IgD-negative memory B cell (primary cell): Measurements from ENCODE around the gene TMED8. TPM values are rescaled to one million over a fixed set of nuclear protein-coding genes. Genes with fewer than 3 reads are reported as not detected.
"Not testable (repeated sequence)": the region's sequence is repeated elsewhere in the genome, so short reads cannot be mapped to it uniquely, and the experiment has no call there.

Experiments
- H3K27ac Mint-ChIP-seq, 3 donors: one replicate each; pipeline ENCODE4 v1.8.0; 2020 to 2022; ENCODE audit warnings: mild to moderate bottlenecking in 3 of 3, mixed read lengths in 3 of 3, moderate library complexity in 1 of 3
- H3K27me3 Mint-ChIP-seq: one replicate; pipeline ENCODE4 v1.8.0; 2021; ENCODE audit warnings: mixed read lengths
- H3K36me3 Mint-ChIP-seq: one replicate; pipeline ENCODE4 v1.8.0; 2020; ENCODE audit warnings: mild to moderate bottlenecking, mixed read lengths
- H3K4me1 Mint-ChIP-seq, 3 donors: one replicate each; pipeline ENCODE4 v1.8.0; 2020 to 2022; ENCODE audit warnings: mixed read lengths in 3 of 3, mild to moderate bottlenecking in 1 of 3
- H3K4me3 Mint-ChIP-seq, 4 donors: one replicate each; pipeline ENCODE4 v1.8.0; 2020 to 2022; ENCODE audit warnings: mild to moderate bottlenecking in 4 of 4, mixed read lengths in 4 of 4, moderate library complexity in 3 of 4
- H3K9me3 Mint-ChIP-seq, 3 donors: one replicate each; pipeline ENCODE4 v1.8.0; 2020 to 2021; ENCODE audit warnings: mixed read lengths in 3 of 3, mild to moderate bottlenecking in 1 of 3
- polyA plus RNA-seq: library from polyadenylated mRNA; unstranded; fragments of 300-500 nt; fragmentation: Illumina TruSeq; gene quantifications from one replicate; pipeline ENCODE4 v1.2.3, GENCODE V29; 2021

TMED8 gene
- polyA plus RNA-seq, 1 donor from 2014 or later = 18.9 TPM

- Mint-ChIP-seq H3K27me3 (no peaks in the 10 kb centered on the region), H3K4me3 (no peak overlapping the region), H3K36me3 (peaks cover 11% of the 10 kb centered on the region), H3K9me3 (no peaks in the 10 kb centered on the region), H3K4me1 (peaks cover 4 to 10% (median 6%) of the 10 kb centered on the region in 3 donors), H3K27ac (no peak overlapping the region)
Observed at GRCh38 chr14:77343662-77344061, 33.2 kb downstream of the TMED8 start.

GRCh38 chr14:77342726-77343397 lies 34.0 kb downstream of the TMED8 start:
- Mint-ChIP-seq H3K9me3 (no peaks in the 10 kb centered on the region), H3K36me3 (peaks cover 11% of the 10 kb centered on the region), H3K4me3 (no peak overlapping the region), H3K27ac (peak overlapping the region in 1 of 3 donors; percentile 53), H3K4me1 (peaks cover 3 to 9% (median 5%) of the 10 kb centered on the region in 3 donors), H3K27me3 (no peaks in the 10 kb centered on the region)

- H3K27me3 Mint-ChIP-seq = no peaks in the 10 kb centered on the region
- peaks cover 0 to 4% (median 0%) of the 10 kb centered on the region in 3 donors for H3K4me1 Mint-ChIP-seq
- no peaks in the 10 kb centered on the region for H3K9me3 Mint-ChIP-seq
- H3K4me3 Mint-ChIP-seq = no peak overlapping the region
- no peak overlapping the region for H3K27ac Mint-ChIP-seq
- H3K36me3 Mint-ChIP-seq = peaks cover 8% of the 10 kb centered on the region
Observed at GRCh38 chr14:77340389-77340788, 36.5 kb downstream of the TMED8 start.

- H3K27me3 Mint-ChIP-seq = no peaks in the 10 kb centered on the region
- no peak overlapping the region for H3K4me3 Mint-ChIP-seq
- no peak overlapping the region for H3K27ac Mint-ChIP-seq
- no peaks in the 10 kb centered on the region for H3K9me3 Mint-ChIP-seq
- peaks cover 8% of the 10 kb centered on the region for H3K36me3 Mint-ChIP-seq
- peaks cover 0 to 4% (median 0%) of the 10 kb centered on the region in 3 donors for H3K4me1 Mint-ChIP-seq
Observed at GRCh38 chr14:77339407-77339806, 37.5 kb downstream of the TMED8 start.

- peaks cover 6% of the 10 kb centered on the region for H3K36me3 Mint-ChIP-seq
- no peaks in the 10 kb centered on the region for H3K4me1 Mint-ChIP-seq
- H3K4me3 Mint-ChIP-seq = no peak overlapping the region
- H3K9me3 Mint-ChIP-seq = no peaks in the 10 kb centered on the region
- H3K27me3 Mint-ChIP-seq = no peaks in the 10 kb centered on the region
- H3K27ac Mint-ChIP-seq = peak overlapping the region in 1 of 3 donors; percentile 59
Observed at GRCh38 chr14:77338302-77338701, 38.6 kb downstream of the TMED8 start.

- Mint-ChIP-seq H3K4me1 (no peaks in the 10 kb centered on the region), H3K27me3 (no peaks in the 10 kb centered on the region), H3K36me3 (peaks cover 6% of the 10 kb centered on the region), H3K4me3 (no peak overlapping the region), H3K9me3 (no peaks in the 10 kb centered on the region), H3K27ac (peak overlapping the region in 1 of 3 donors; percentile 59)
Observed at GRCh38 chr14:77337880-77338279, 39.0 kb downstream of the TMED8 start.

- H3K4me3 Mint-ChIP-seq, H3K4me1 Mint-ChIP-seq, H3K36me3 Mint-ChIP-seq, H3K27me3 Mint-ChIP-seq, H3K27ac Mint-ChIP-seq, H3K9me3 Mint-ChIP-seq: not testable (repeated sequence)
Observed at GRCh38 chr14:77337255-77337654, 39.6 kb downstream of the TMED8 start.

- Mint-ChIP-seq H3K27me3 (no peaks in the 10 kb centered on the region), H3K27ac (no peak overlapping the region), H3K9me3 (no peaks in the 10 kb centered on the region), H3K4me1 (no peaks in the 10 kb centered on the region), H3K4me3 (no peak overlapping the region), H3K36me3 (peaks cover 3% of the 10 kb centered on the region)
Observed at GRCh38 chr14:77335576-77335975, 41.3 kb downstream of the TMED8 start.

- no peak overlapping the region for H3K27ac Mint-ChIP-seq
- no peaks in the 10 kb centered on the region for H3K27me3 Mint-ChIP-seq
- H3K4me3 Mint-ChIP-seq = no peak overlapping the region
- H3K4me1 Mint-ChIP-seq = peaks cover 0 to 1% (median 0%) of the 10 kb centered on the region in 3 donors
- H3K36me3 Mint-ChIP-seq = no peaks in the 10 kb centered on the region
- no peaks in the 10 kb centered on the region for H3K9me3 Mint-ChIP-seq
Observed at GRCh38 chr14:77329872-77330271, 47.0 kb downstream of the TMED8 start.

GRCh38 chr14:77327111-77327510 lies 49.8 kb downstream of the TMED8 start:
- no peaks in the 10 kb centered on the region for H3K27me3 Mint-ChIP-seq
- H3K4me1 Mint-ChIP-seq = peaks cover 1 to 8% (median 2%) of the 10 kb centered on the region in 3 donors
- no peaks in the 10 kb centered on the region for H3K36me3 Mint-ChIP-seq
- peak overlapping the region in 1 of 4 donors; percentile 26 for H3K4me3 Mint-ChIP-seq
- no peaks in the 10 kb centered on the region for H3K9me3 Mint-ChIP-seq
- H3K27ac Mint-ChIP-seq = peak overlapping the region in 1 of 3 donors; percentile 57

GRCh38 chr14:77325746-77326094 lies 51.2 kb downstream of the TMED8 start:
- Mint-ChIP-seq H3K36me3 (no peaks in the 10 kb centered on the region), H3K27ac (no peak overlapping the region), H3K4me3 (peak overlapping the region in 1 of 4 donors; percentile 32), H3K9me3 (no peaks in the 10 kb centered on the region), H3K27me3 (no peaks in the 10 kb centered on the region), H3K4me1 (peaks cover 5 to 12% (median 6%) of the 10 kb centered on the region in 3 donors)

- H3K9me3 Mint-ChIP-seq = no peaks in the 10 kb centered on the region
- H3K36me3 Mint-ChIP-seq = no peaks in the 10 kb centered on the region
- H3K27ac Mint-ChIP-seq = no peak overlapping the region
- peak overlapping the region in 1 of 4 donors; percentile 32 for H3K4me3 Mint-ChIP-seq
- H3K27me3 Mint-ChIP-seq = no peaks in the 10 kb centered on the region
- H3K4me1 Mint-ChIP-seq = peaks cover 6 to 15% (median 7%) of the 10 kb centered on the region in 3 donors
Observed at GRCh38 chr14:77324816-77325745, 51.8 kb downstream of the TMED8 start.

GRCh38 chr14:77324289-77324688 lies 52.6 kb downstream of the TMED8 start:
- Mint-ChIP-seq H3K27me3 (no peaks in the 10 kb centered on the region), H3K4me3 (no peak overlapping the region), H3K36me3 (no peaks in the 10 kb centered on the region), H3K9me3 (no peaks in the 10 kb centered on the region), H3K27ac (no peak overlapping the region), H3K4me1 (peaks cover 9 to 18% (median 10%) of the 10 kb centered on the region in 3 donors)

- H3K4me1 Mint-ChIP-seq = peaks cover 9 to 18% (median 12%) of the 10 kb centered on the region in 3 donors
- H3K36me3 Mint-ChIP-seq = no peaks in the 10 kb centered on the region
- H3K27me3 Mint-ChIP-seq = no peaks in the 10 kb centered on the region
- no peak overlapping the region for H3K27ac Mint-ChIP-seq
- peak overlapping the region in 2 of 4 donors; percentile 35 to 62 for H3K4me3 Mint-ChIP-seq
- no peaks in the 10 kb centered on the region for H3K9me3 Mint-ChIP-seq
Observed at GRCh38 chr14:77323571-77323970, 53.3 kb downstream of the TMED8 start.

- peak overlapping the region in 1 of 4 donors; percentile 96 for H3K4me3 Mint-ChIP-seq
- peaks cover 9 to 18% (median 12%) of the 10 kb centered on the region in 3 donors for H3K4me1 Mint-ChIP-seq
- no peaks in the 10 kb centered on the region for H3K36me3 Mint-ChIP-seq
- no peaks in the 10 kb centered on the region for H3K27me3 Mint-ChIP-seq
- H3K27ac Mint-ChIP-seq = peak overlapping the region in 1 of 3 donors; percentile 98
- no peaks in the 10 kb centered on the region for H3K9me3 Mint-ChIP-seq
Observed at GRCh38 chr14:77322951-77323350, 53.9 kb downstream of the TMED8 start.
